Adrenal gland (tissue), 5 donors: ENCODE data around the gene UBE2B.

Experiments used
- POLR2A ChIP-seq, 2 donors: fragments of 450-650 bp; IDR thresholded peaks; one replicate each; pipeline ENCODE4 v1.6.1; 2017; ENCODE audit warnings: antibody characterized with exemption in 2 of 2, mild to moderate bottlenecking in 2 of 2, moderate library complexity in 1 of 2
- TF ChIP-seq, protein P1 (sequence below), 6 experiments: fragments of 450-650 bp in 4 of 6; fragments of 200-600 bp in 2 of 6; sonication (generic) in 1 of 6; IDR thresholded peaks; 1 replicate in 5 of 6; 2 replicates in 1 of 6; pipeline versions ENCODE4 v1.5.1 to v1.8.0; 2016 to 2021; ENCODE audit warnings: antibody characterized with exemption in 6 of 6, mild to moderate bottlenecking in 2 of 6, moderate library complexity in 1 of 6
- donor health status: DM: no; HTN: no; CAD: no.

DNA sequence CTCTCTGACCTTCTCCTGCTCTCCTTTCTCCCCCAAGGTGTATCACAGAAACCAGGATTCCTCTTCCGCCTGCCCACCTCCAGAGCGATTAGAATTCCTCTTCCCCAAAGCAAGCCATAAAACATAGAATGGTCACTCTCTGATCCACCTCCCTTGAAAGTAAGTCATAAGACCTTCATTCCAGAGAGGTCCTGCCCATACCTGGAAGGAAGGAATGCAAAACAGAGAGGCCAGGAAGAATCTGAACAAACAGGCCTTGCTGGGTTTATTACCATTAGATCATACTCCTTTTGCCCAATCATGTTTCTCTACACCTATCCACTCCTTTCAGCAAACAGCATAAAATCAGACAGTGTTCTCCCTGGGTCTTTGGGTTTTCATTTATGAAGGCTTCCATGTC, 25.4 kb upstream of the UBE2B start:
- TF ChIP-seq, protein P1, sequence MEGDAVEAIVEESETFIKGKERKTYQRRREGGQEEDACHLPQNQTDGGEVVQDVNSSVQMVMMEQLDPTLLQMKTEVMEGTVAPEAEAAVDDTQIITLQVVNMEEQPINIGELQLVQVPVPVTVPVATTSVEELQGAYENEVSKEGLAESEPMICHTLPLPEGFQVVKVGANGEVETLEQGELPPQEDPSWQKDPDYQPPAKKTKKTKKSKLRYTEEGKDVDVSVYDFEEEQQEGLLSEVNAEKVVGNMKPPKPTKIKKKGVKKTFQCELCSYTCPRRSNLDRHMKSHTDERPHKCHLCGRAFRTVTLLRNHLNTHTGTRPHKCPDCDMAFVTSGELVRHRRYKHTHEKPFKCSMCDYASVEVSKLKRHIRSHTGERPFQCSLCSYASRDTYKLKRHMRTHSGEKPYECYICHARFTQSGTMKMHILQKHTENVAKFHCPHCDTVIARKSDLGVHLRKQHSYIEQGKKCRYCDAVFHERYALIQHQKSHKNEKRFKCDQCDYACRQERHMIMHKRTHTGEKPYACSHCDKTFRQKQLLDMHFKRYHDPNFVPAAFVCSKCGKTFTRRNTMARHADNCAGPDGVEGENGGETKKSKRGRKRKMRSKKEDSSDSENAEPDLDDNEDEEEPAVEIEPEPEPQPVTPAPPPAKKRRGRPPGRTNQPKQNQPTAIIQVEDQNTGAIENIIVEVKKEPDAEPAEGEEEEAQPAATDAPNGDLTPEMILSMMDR (IDR thresholded peaks at IDR 0.05), result no peak
- no peak for TF ChIP-seq POLR2A (IDR thresholded peaks at IDR 0.05)
